SK-N-SH (cell line): Measurements from ENCODE around the gene ENTPD2.

Experiments used
- CHD2 ChIP-seq: fragments of 150-350 bp; IDR thresholded peaks from 2 replicates; pipeline ENCODE4 v1.6.1; 2018; ENCODE audit warnings: low read length; ENCODE audit not compliant: partially characterized antibody
- CTCF ChIP-seq: fragments of 200-600 bp; sonication (generic); IDR thresholded peaks from 2 replicates; pipeline ENCODE4 v1.6.1; 2017; ENCODE audit warnings: antibody characterized with exemption, mild to moderate bottlenecking, moderate library complexity
- FOXM1 ChIP-seq: IDR thresholded peaks from 2 replicates; pipeline ENCODE4 v1.4.0; 2012; ENCODE audit warnings: low read depth, mild to moderate bottlenecking
- POLR2AphosphoS5 ChIP-seq: IDR thresholded peaks from 2 replicates; pipeline ENCODE4 v1.6.1; 2012; ENCODE audit warnings: low read depth, low read length
- REST ChIP-seq: IDR thresholded peaks from 2 replicates; pipeline ENCODE4 v1.6.1; 2012; ENCODE audit warnings: mild to moderate bottlenecking, low read depth, low read length, moderate library complexity
- RFX5 ChIP-seq: IDR thresholded peaks from 2 replicates; pipeline ENCODE4 v1.6.1; 2012; ENCODE audit warnings: mild to moderate bottlenecking, improper control_type of control experiment, low read length
- YY1 ChIP-seq: IDR thresholded peaks from 2 replicates; pipeline ENCODE4 v1.4.0; 2012; ENCODE audit warnings: low read depth, mild to moderate bottlenecking

DNA sequence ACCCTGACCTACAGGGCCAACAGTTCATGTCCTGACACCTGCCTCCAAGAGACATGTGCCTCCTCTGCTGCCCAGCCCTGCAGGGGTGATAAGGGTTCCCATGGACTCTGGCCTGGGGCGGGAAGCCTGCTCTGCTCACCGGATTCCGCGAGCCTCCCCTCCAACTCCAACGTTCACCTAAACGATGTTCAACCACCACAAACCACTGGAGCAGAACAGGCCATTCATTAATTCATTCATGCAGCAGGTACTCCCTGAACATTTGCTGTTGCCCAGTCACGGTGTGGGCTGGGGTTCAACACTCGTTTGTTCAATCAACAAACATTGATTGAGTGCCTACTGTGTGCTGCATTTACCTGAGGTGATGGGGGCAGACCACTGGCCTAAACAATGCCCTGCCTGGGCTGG is 20.1 kb upstream of the ENTPD2 start:
- TF ChIP-seq POLR2AphosphoS5 (no peak), CTCF (no peak), FOXM1 (no peak), CHD2 (no peak), REST (no peak), YY1 (no peak), RFX5 (no peak)
